GM18951 (cell line): ENCODE results near the gene ACP4.

Experiments used
- POLR2A ChIP-seq: IDR thresholded peaks from 4 replicates; pipeline ENCODE4 v1.6.1; 2011; ENCODE audit warnings: mild to moderate bottlenecking; ENCODE audit not compliant: insufficient read length, insufficient read depth; ENCODE audit errors: extremely low read depth
- in situ Hi-C: fragments of 300-500 bp; cut with MboI; formaldehyde crosslinking; loops from one replicate; pipeline ENCODE4 v1.12.0; 2022; ENCODE audit warnings: low sequenced_read_pairs, mixed read lengths, inconsistent platforms; ENCODE audit not compliant: unreplicated experiment

Gene ACP4

GRCh38 chr19:50784710-50785109 lies 5.5 kb upstream of the ACP4 start:
- in situ Hi-C loops: loop anchor here (25.0 kb wide), 1 partner anchor 422 kb away; the partner anchor contains the start of gene NAPSA
- no peak for TF ChIP-seq POLR2A

- no peak for TF ChIP-seq POLR2A
- in situ Hi-C loops: loop anchor here (25.0 kb wide), 1 partner anchor 423 kb away; the partner anchor contains the start of gene NAPSA
Observed at GRCh38 chr19:50785329-50785728, 4.9 kb upstream of the ACP4 start.

GRCh38 chr19:50790922-50791467 lies 780 bp downstream of the ACP4 start:
- in situ Hi-C loops: loop anchor here (10.0 to 25.0 kb wide), 2 partner anchors 134 to 429 kb away; partner anchors contain the start of gene NAPSA
- TF ChIP-seq POLR2A: no peak

DNA sequence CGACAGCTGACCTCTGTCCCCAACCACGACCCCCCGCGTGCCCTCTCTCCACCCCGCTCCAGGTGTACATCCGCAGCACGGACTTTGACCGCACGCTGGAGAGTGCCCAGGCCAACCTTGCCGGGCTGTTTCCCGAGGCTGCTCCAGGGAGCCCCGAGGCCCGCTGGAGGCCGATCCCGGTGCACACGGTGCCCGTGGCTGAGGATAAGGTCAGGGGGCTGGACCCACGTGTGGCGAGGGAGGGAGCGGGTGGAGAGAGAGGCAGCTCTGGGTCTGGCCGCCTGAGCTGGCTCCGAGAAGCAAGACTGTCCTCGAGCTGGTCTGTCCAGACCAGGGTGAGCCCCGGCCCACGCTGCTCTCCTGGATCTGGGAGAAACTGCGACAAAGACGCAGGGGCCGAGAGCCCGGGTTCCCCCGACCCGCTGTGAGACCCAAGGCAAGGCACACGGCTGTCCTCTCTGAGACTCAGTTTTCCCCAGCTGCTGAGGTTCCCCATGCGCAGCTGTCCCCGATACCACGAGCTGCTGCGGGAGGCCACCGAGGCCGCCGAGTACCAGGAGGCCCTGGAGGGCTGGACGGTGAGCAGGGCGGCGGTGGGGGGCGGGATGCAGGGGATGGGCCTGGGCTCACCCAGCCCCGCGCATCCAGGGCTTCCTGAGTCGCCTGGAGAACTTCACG lies 1.5 kb downstream of the ACP4 start:
- in situ Hi-C loops: loop anchor here (10.0 to 25.0 kb wide), 2 partner anchors 133 to 429 kb away; partner anchors contain the start of gene NAPSA

DNA sequence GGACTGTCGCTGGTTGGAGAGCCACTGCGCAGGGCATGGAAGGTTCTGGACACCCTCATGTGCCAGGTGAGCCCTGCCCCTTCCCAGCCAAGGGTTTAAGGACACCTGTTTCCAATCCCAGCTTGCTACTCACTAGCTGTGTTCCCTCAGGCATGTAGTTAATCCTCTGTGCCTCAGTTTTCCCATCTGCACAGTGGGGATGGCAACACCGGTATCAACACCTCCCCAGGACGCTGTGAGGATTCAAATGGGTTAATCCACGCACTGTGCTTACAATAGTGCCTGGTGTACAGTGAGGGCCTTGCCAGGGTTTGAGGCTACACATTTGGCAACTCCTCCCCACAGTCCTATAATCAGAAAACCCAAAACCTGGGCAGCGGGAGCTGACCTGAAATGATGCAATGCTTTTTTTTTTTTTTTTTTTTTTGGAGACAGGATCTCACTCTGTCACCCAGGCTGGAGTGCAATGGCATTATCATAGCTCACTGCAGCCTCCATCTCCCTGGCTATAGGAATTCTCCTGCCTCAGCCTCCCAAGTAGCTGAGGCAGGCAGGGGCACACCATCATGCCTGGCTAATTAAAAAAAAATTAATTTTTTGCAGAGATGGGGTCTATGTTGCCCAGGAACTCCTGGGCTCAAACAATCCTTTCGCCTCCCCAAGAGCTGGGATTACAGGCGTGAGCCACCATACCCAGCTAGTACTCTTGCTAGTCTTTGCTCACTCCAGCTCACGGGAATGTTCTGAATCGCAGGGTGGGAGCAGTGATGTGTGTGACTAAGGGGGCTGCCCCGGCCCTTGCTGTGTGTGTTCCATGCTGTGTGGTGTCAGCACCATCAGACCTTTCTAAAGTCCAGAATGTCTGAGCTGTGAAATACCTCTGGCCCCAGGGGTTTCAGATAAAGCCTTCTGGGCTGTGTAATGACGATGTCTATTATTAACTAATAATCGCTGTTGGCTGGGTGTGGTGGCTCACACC lies 2.3 kb downstream of the ACP4 start:
- in situ Hi-C loops: loop anchor here (10.0 to 25.0 kb wide), 2 partner anchors 132 to 430 kb away; partner anchors contain the start of gene NAPSA
- TF ChIP-seq POLR2A: no peak

More for the DNA sequence above, 1.5 kb downstream of the ACP4 start:
- TF ChIP-seq POLR2A: no peak

- in situ Hi-C loops: loop anchor here (10.0 to 25.0 kb wide), 2 partner anchors 131 to 431 kb away; partner anchors contain the start of gene NAPSA
Observed at GRCh38 chr19:50793558-50794065, 3.4 kb downstream of the ACP4 start.

DNA sequence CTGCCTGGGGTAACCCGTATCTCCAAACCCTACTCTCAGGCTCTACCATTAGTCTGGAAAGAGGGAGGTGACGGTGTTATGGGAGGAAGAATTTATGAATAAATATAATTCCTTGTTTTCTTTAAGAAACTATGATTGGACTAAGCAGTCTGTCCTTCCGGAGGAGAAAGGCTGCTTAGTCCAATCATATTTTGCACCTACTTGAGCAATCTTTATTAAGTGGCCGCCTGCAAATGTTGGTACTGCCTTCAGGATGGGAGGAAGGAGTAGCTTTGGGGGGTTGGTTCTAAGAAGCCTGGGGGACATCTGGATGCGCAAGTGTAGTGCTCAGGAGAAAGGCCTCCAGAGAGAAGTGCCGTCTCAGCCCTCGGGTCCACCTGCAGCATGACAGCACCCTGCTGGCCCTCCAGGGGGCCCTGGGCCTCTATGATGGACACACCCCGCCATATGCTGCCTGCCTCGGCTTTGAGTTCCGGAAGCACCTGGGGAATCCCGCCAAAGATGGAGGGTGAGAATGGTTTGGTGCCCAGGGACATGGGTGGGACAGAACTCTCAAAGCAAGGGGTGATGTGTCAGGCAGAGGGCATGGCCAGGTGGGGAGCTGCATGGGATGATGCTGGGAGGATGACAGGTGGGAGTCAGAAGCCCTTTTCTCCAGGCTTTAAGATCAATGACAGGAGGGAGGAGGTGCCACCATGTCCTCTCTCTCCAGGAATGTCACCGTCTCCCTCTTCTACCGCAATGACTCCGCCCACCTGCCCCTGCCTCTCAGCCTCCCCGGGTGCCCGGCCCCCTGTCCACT lies 4.1 kb downstream of the ACP4 start:
- in situ Hi-C loops: loop anchor here (10.0 to 25.0 kb wide), 2 partner anchors 131 to 432 kb away; partner anchors contain the start of gene NAPSA
- no peak for TF ChIP-seq POLR2A

More at GRCh38 chr19:50793558-50794065, 3.4 kb downstream of the ACP4 start:
- TF ChIP-seq POLR2A: no peak

DNA sequence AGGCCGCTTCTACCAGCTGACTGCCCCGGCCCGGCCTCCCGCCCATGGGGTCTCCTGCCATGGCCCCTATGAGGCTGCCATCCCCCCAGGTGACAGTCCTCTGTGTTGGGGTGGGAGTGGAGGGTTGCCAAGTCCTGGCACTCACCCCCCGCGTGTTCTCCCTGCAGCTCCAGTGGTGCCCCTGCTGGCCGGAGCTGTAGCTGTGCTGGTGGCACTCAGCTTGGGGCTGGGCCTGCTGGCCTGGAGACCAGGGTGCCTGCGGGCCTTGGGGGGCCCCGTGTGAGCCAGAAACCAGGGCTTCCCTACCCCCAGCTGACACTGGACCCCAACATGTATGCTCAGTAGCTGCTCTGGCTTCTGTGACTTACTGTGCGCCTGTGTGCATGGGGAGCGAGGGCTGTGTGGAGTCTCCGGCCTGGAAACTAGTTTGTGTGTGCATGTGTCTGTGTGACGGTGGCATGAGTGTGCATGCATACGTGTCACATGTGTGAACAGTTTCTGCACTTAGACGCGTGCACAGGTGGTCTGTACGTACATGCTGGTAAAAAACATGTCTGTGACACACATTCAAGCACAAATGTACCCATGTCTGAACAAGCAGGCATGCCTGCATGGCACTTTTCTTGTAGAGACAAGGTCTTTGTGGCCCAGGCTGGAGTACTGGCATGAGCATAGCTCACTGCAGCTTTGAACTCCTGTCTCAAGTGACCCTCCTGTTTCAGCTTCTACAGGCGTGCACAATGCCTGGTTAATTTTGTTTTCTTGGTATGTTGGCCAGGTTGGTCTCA lies 4.9 kb downstream of the ACP4 start:
- in situ Hi-C loops: loop anchor here (10.0 to 25.0 kb wide), 2 partner anchors 130 to 433 kb away; partner anchors contain the start of gene NAPSA
- peak; percentile 60 for TF ChIP-seq POLR2A

- TF ChIP-seq POLR2A: no peak
- in situ Hi-C loops: loop anchor here (10.0 to 25.0 kb wide), 2 partner anchors 129 to 433 kb away; partner anchors contain the start of gene NAPSA
Observed at GRCh38 chr19:50795664-50796073, 5.5 kb downstream of the ACP4 start.

DNA sequence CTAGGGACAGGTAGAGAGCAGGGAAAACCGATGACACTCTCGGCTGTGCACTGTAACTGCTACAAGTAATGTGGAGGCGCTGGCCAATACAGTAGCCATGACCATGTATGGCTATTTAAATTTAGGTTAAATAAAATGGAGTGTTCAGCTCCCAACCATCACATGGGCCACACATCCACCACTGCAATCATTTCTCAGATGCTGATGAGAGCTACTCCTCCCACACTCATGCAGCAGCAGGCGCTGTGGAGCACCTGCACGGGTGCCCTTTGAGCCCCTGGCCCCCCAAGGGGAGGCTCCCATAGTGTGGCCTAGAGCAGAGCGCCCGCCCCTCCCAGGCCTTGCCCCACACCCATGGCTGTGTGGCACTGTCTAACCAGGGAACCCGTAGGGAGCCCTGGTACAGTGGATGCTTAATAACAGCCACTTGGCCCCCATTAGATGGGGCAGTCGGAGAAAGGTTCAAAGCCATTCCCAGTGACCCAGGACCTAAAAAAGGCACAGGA lies 6.0 kb downstream of the ACP4 start:
- in situ Hi-C loops: loop anchor here (10.0 to 25.0 kb wide), 2 partner anchors 129 to 434 kb away; partner anchors contain the start of gene NAPSA
- no peak for TF ChIP-seq POLR2A
